H9 (cell line): ENCODE data around the gene AHI1. TPM values are rescaled to one million over a fixed set of nuclear protein-coding genes. Genes with fewer than 3 reads are reported as not detected.

ENCODE experiments used
- DNase-seq: peaks from one replicate; pipeline ENCODE4 v3.0.0-alpha.2; 2017
- H2AFZ ChIP-seq: one replicate; pipeline ENCODE4 v1.6.1; 2013; ENCODE audit warnings: mild to moderate bottlenecking, low read length, control low read depth, moderate library complexity
- H2AK5ac ChIP-seq: 2 replicates; pipeline ENCODE4 v1.6.1; 2013; ENCODE audit warnings: low read length, control low read depth, mixed read lengths; ENCODE audit not compliant: insufficient read length
- H2BK120ac ChIP-seq: one replicate; pipeline ENCODE4 v1.6.1; 2013; ENCODE audit warnings: low read depth, mild to moderate bottlenecking, low read length, control low read depth, inconsistent platforms; ENCODE audit not compliant: poor library complexity, severe bottlenecking
- H2BK12ac ChIP-seq: 2 replicates; pipeline ENCODE4 v1.6.1; 2013; ENCODE audit warnings: low read length, control low read depth, mixed read lengths, low read depth; ENCODE audit not compliant: insufficient read length
- H2BK15ac ChIP-seq: 2 replicates; pipeline ENCODE4 v1.6.1; 2013; ENCODE audit warnings: low read depth, low read length, control low read depth
- H2BK20ac ChIP-seq: one replicate; pipeline ENCODE4 v1.6.1; 2013; ENCODE audit warnings: low read depth, mild to moderate bottlenecking, low read length, control low read depth, inconsistent platforms; ENCODE audit not compliant: poor library complexity, severe bottlenecking
- H2BK5ac ChIP-seq: 2 replicates; pipeline ENCODE4 v1.6.1; 2013; ENCODE audit warnings: low read length, control low read depth, mixed read lengths; ENCODE audit not compliant: insufficient read length
- H3K14ac ChIP-seq: 2 replicates; pipeline ENCODE4 v1.6.1; 2013; ENCODE audit warnings: low read length, control low read depth; ENCODE audit not compliant: insufficient read depth
- H3K18ac ChIP-seq: 2 replicates; pipeline ENCODE4 v1.6.1; 2013; ENCODE audit warnings: low read depth, mild to moderate bottlenecking, mixed read lengths, low read length, control low read depth; ENCODE audit not compliant: insufficient read length
- H3K23ac ChIP-seq: 2 replicates; pipeline ENCODE4 v1.6.1; 2013; ENCODE audit warnings: low read length, control low read depth, mixed read lengths, low read depth; ENCODE audit not compliant: insufficient read length
- H3K23me2 ChIP-seq: 2 replicates; pipeline ENCODE4 v1.6.1; 2013; ENCODE audit warnings: low read depth, mild to moderate bottlenecking, mixed read lengths, low read length, control low read depth; ENCODE audit not compliant: insufficient read length, poor library complexity, severe bottlenecking
- H3K27ac ChIP-seq: 2 replicates; pipeline ENCODE4 v1.5.1; 2013; ENCODE audit warnings: low read length, control low read depth, mixed read lengths, low read depth; ENCODE audit not compliant: insufficient read length
- H3K27me3 ChIP-seq: 2 replicates; pipeline ENCODE4 v1.6.1; 2013; ENCODE audit warnings: low read length, control low read depth, inconsistent platforms; ENCODE audit not compliant: insufficient read depth
- H3K4ac ChIP-seq: 2 replicates; pipeline ENCODE4 v1.6.1; 2013; ENCODE audit warnings: low read depth, mild to moderate bottlenecking, control low read depth, inconsistent platforms, low read length, moderate library complexity
- H3K4me1 ChIP-seq: 2 replicates; pipeline ENCODE4 v1.6.1; 2013; ENCODE audit warnings: low read length, control low read depth, inconsistent platforms; ENCODE audit not compliant: insufficient read depth
- H3K4me2 ChIP-seq: 2 replicates; pipeline ENCODE4 v1.6.1; 2013; ENCODE audit warnings: low read length, control low read depth, mixed read lengths; ENCODE audit not compliant: insufficient read length, insufficient read depth
- H3K56ac ChIP-seq: 2 replicates; pipeline ENCODE4 v1.6.1; 2013; ENCODE audit warnings: low read depth, mild to moderate bottlenecking, mixed read lengths, low read length, control low read depth; ENCODE audit not compliant: insufficient read length
- H3K79me1 ChIP-seq: 2 replicates; pipeline ENCODE4 v1.6.1; 2013; ENCODE audit warnings: low read depth, mild to moderate bottlenecking, moderate library complexity, low read length, control low read depth, inconsistent platforms; ENCODE audit not compliant: insufficient read depth, poor library complexity, severe bottlenecking
- H3K79me2 ChIP-seq: 2 replicates; pipeline ENCODE4 v1.6.1; 2013; ENCODE audit warnings: low read length, control low read depth, inconsistent platforms; ENCODE audit not compliant: insufficient read depth
- H3K9ac ChIP-seq: 2 replicates; pipeline ENCODE4 v1.6.1; 2013; ENCODE audit warnings: low read length, control low read depth, mixed read lengths; ENCODE audit not compliant: insufficient read length; ENCODE audit errors: extremely low read depth
- H3K9me3 ChIP-seq: one replicate; pipeline ENCODE4 v1.6.1; 2013; ENCODE audit warnings: low read depth, low read length, inconsistent platforms; ENCODE audit not compliant: control insufficient read depth
- H3T11ph ChIP-seq: one replicate; pipeline ENCODE4 v1.6.1; 2013; ENCODE audit warnings: mild to moderate bottlenecking, low read length, control low read depth, inconsistent platforms
- H4K20me1 ChIP-seq: one replicate; pipeline ENCODE4 v1.6.1; 2013; ENCODE audit not compliant: control insufficient read depth, insufficient read length, insufficient read depth
- H4K5ac ChIP-seq: 2 replicates; pipeline ENCODE4 v1.6.1; 2013; ENCODE audit warnings: low read depth, mild to moderate bottlenecking, mixed read lengths, low read length, control low read depth; ENCODE audit not compliant: insufficient read length
- H4K8ac ChIP-seq: replicated peaks from 2 replicates; pipeline ENCODE4 v1.6.1; 2013; ENCODE audit warnings: low read length, control low read depth, mixed read lengths, low read depth; ENCODE audit not compliant: insufficient read length
- H4K91ac ChIP-seq: 2 replicates; pipeline ENCODE4 v1.6.1; 2013; ENCODE audit warnings: low read depth, mild to moderate bottlenecking, moderate library complexity, mixed read lengths, low read length, control low read depth; ENCODE audit not compliant: insufficient read length
- H3K27ac Mint-ChIP-seq, 3 experiments: 2 replicates in 2 of 3; 3 replicates in 1 of 3; pipeline ENCODE4 v1.8.0; 2020 to 2021; ENCODE audit warnings: mixed read lengths in 3 of 3, mild to moderate bottlenecking in 1 of 3, moderate library complexity in 1 of 3
- H3K27me3 Mint-ChIP-seq: 2 replicates; pipeline ENCODE4 v1.8.0; 2021; ENCODE audit warnings: low read depth, mild to moderate bottlenecking, moderate library complexity, mixed read lengths
- H3K36me3 Mint-ChIP-seq, 3 experiments: 2 replicates in 2 of 3; 3 replicates in 1 of 3; pipeline ENCODE4 v1.8.0; 2020 to 2021; ENCODE audit warnings: low read depth in 3 of 3, mixed read lengths in 3 of 3; ENCODE audit not compliant: insufficient read depth in 1 of 3
- H3K4me1 Mint-ChIP-seq, 2 experiments: 2 replicates each; pipeline ENCODE4 v1.8.0; 2020; ENCODE audit warnings: mixed read lengths in 2 of 2
- H3K4me3 Mint-ChIP-seq, 2 experiments: 2 replicates in 1 of 2; 3 replicates in 1 of 2; pipeline ENCODE4 v1.8.0; 2020 to 2021; ENCODE audit warnings: mild to moderate bottlenecking in 2 of 2, mixed read lengths in 2 of 2, moderate library complexity in 1 of 2
- H3K9me3 Mint-ChIP-seq, 2 experiments: 2 replicates in 1 of 2; 3 replicates in 1 of 2; pipeline ENCODE4 v1.8.0; 2020; ENCODE audit warnings: mild to moderate bottlenecking in 2 of 2, mixed read lengths in 2 of 2, moderate library complexity in 1 of 2
- WGBS: extraction: QIAGEN DNeasy Blood & Tissue Kit; methylation state at CpG from one replicate; pipeline ENCODE4 v1.1.7; 2013; ENCODE audit warnings: missing lambda C conversion rate, low lambda C conversion rate, mixed read lengths; ENCODE audit not compliant: insufficient read length; ENCODE audit errors: extremely low coverage; 5-methylcytosine and 5-hydroxymethylcytosine counted together
- total RNA-seq: library from RNA; stranded (reverse); gene quantifications from 2 replicates; pipeline ENCODE4 v1.2.1, GENCODE V29; 2021
- TF ChIP-seq, protein P1 (sequence below): fragments of 200-600 bp; sonication (generic); conservative IDR thresholded peaks from 3 replicates; pipeline ENCODE4 v1.8.0; 2021; ENCODE audit warnings: antibody characterized with exemption, mild to moderate bottlenecking

AHI1 gene
- total RNA-seq, 1 experiment from 2014 or later, result 9.9 TPM

DNA sequence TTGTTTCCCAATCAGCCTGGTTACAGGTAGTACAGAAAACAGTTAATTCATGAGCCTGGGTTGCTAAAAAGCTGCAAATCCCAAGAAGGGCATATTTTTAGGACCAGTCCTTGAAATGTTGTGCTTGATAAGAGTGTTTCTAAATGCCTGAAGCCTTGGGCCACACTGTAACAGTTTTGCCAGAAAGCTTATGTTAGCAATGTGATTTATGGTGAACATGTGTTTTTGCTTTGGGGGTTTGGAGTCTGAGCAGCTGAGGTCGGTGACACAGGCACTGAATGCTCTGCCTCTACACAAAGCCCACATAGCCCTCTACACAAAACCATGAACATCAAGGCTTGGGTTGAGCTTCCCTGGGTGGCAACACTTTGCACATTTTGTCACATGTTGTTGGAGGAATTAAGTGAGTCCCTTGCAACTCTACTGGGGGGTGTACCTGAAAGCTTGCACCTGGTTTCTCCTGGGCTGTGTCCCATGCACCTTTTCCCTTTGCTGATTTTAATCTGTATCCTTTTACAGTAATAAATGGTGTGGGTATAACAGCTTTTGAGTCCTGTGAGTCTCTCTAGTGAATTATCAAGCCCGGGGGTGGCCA is 22.2 kb downstream of the AHI1 start:
- no peaks in the 10 kb centered on the region for H3K4me1 Mint-ChIP-seq
- H3K27ac ChIP-seq, result no peak overlapping the region
- no CpG with 5 or more reads among the region's 2 CpGs for WGBS

More for the DNA sequence above, 22.2 kb downstream of the AHI1 start:
- Histone ChIP-seq H3K14ac (no peak overlapping the region), H2BK20ac (no peak overlapping the region), H3K9me3 (peaks cover 11% of the 10 kb centered on the region), H3K18ac (no peak overlapping the region), H3K4me2 (no peak overlapping the region), H4K20me1 (no peaks in the 10 kb centered on the region), H3K27me3 (no peaks in the 10 kb centered on the region), H3K4me1 (no peaks in the 10 kb centered on the region), H3K4ac (no peak overlapping the region), H2AK5ac (no peak overlapping the region), H2BK120ac (no peak overlapping the region), H3K9ac (no peak overlapping the region), H3K23ac (no peak overlapping the region), H3K79me2 (no peaks in the 10 kb centered on the region), H2BK5ac (no peak overlapping the region), H2BK12ac (no peak overlapping the region), H4K91ac (no peak overlapping the region), H4K5ac (no peak overlapping the region), H3K56ac (no peak overlapping the region), H3T11ph (no peak overlapping the region), H3K79me1 (no peaks in the 10 kb centered on the region), H3K23me2 (no peaks in the 10 kb centered on the region), H2AFZ (no peak overlapping the region), H2BK15ac (no peak overlapping the region), H4K8ac (no peak overlapping the region)
- peaks cover 29 to 30% of the 10 kb centered on the region in 2 experiments for H3K9me3 Mint-ChIP-seq
- peak overlapping the region in 1 of 3 experiments; percentile 53; a peak in 1 of 7 replicates for H3K27ac Mint-ChIP-seq
- no peaks in the 10 kb centered on the region for H3K27me3 Mint-ChIP-seq
- H3K36me3 Mint-ChIP-seq, result peaks cover 24 to 35% (median 30%) of the 10 kb centered on the region in 3 experiments
- H3K4me3 Mint-ChIP-seq, result no peak overlapping the region
- TF ChIP-seq, protein P1, sequence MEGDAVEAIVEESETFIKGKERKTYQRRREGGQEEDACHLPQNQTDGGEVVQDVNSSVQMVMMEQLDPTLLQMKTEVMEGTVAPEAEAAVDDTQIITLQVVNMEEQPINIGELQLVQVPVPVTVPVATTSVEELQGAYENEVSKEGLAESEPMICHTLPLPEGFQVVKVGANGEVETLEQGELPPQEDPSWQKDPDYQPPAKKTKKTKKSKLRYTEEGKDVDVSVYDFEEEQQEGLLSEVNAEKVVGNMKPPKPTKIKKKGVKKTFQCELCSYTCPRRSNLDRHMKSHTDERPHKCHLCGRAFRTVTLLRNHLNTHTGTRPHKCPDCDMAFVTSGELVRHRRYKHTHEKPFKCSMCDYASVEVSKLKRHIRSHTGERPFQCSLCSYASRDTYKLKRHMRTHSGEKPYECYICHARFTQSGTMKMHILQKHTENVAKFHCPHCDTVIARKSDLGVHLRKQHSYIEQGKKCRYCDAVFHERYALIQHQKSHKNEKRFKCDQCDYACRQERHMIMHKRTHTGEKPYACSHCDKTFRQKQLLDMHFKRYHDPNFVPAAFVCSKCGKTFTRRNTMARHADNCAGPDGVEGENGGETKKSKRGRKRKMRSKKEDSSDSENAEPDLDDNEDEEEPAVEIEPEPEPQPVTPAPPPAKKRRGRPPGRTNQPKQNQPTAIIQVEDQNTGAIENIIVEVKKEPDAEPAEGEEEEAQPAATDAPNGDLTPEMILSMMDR, result no peak
- no peak for DNase-seq
